ENCODE measurements around the gene CNTN1. TPM values are rescaled to one million over a fixed set of nuclear protein-coding genes. Genes with fewer than 3 reads are reported as not detected.

Gene CNTN1
- polyA plus RNA-seq, 1 donor (not counting 4 experiments of a cell fraction or from before 2014, with no cell fraction given) = 19.0 TPM

- Histone ChIP-seq H3K36me3 (ENCODE audit: control insufficient read depth in 2 of 2, extremely low read depth in 1 of 2, insufficient read depth in 2 of 2, low read length in 2 of 2) (no peaks in the 10 kb centered on the region), H3K9ac (ENCODE audit: control insufficient read depth, extremely low read depth, insufficient read depth, low read length) (no peak overlapping the region), H3K4me1 (ENCODE audit: control insufficient read depth, extremely low read depth, insufficient read depth, low read length) (no peaks in the 10 kb centered on the region), H3K27me3 (ENCODE audit: control insufficient read depth, extremely low read depth, insufficient read depth, low read length) (no peaks in the 10 kb centered on the region), H3K4me2 (ENCODE audit: control insufficient read depth, extremely low read depth, insufficient read depth, low read depth, low read length) (no peak overlapping the region), H3K9me1 (ENCODE audit: control insufficient read depth, extremely low read depth, insufficient read depth, low read length) (no peaks in the 10 kb centered on the region), H3K9me3 (ENCODE audit: control insufficient read depth, low read depth, low read length) (no peaks in the 10 kb centered on the region), H3K27ac (ENCODE audit: control insufficient read depth, insufficient read depth, low read length) (no peak overlapping the region), H3K79me2 (ENCODE audit: control insufficient read depth, insufficient read depth, low read length) (no peaks in the 10 kb centered on the region), H2AFZ (ENCODE audit: control insufficient read depth, low read length) (no peak overlapping the region), H4K20me1 (ENCODE audit: control insufficient read depth, extremely low read depth, insufficient read depth, low read length) (no peaks in the 10 kb centered on the region), H3K4me3 (ENCODE audit: control insufficient read depth in 2 of 3, extremely low read depth in 1 of 3, insufficient read depth in 2 of 3, low read depth in 1 of 3, low read length in 3 of 3) (no peak overlapping the region)
- DNase-seq (ENCODE audit: low read depth, low spot score) (no peak), FAIRE-seq (no peak)
- dilution Hi-C loops (cut with MboI; ENCODE audit: extremely low pct_ligation_motif_present, low sequenced_read_pairs) = no loop called here
- TF ChIP-seq CTCF (optimal IDR thresholded peaks at IDR 0.05 in 1 of 3, IDR thresholded peaks at IDR 0.05 in 1 of 3, conservative IDR thresholded peaks at IDR 0.05 in 1 of 3; ENCODE audit: extremely low read depth in 1 of 3, insufficient read depth in 2 of 3, low read length in 3 of 3) (no peak), EZH2 (IDR thresholded peaks at IDR 0.05; ENCODE audit: low read length) (no peak)
These were observed 162.4 kb downstream of the CNTN1 start for GRCh38 chr12:40854604-40855003.

GRCh38 chr12:40864891-40865290 is 172.7 kb downstream of the CNTN1 start:
- H3K4me1 ChIP-seq (ENCODE audit: control insufficient read depth, extremely low read depth, insufficient read depth, low read length) = no peaks in the 10 kb centered on the region
- no peaks in the 10 kb centered on the region for H3K27me3 ChIP-seq (ENCODE audit: control insufficient read depth, extremely low read depth, insufficient read depth, low read length)
- H3K27ac ChIP-seq (ENCODE audit: control insufficient read depth, insufficient read depth, low read length) = no peak overlapping the region
- H2AFZ ChIP-seq (ENCODE audit: control insufficient read depth, low read length) = no peak overlapping the region
- no peak for FAIRE-seq
- H3K4me2 ChIP-seq (ENCODE audit: control insufficient read depth, extremely low read depth, insufficient read depth, low read depth, low read length) = no peak overlapping the region
- H3K9ac ChIP-seq (ENCODE audit: control insufficient read depth, extremely low read depth, insufficient read depth, low read length) = no peak overlapping the region
- TF ChIP-seq EZH2 (IDR thresholded peaks at IDR 0.05; ENCODE audit: low read length) = no peak
- TF ChIP-seq CTCF (optimal IDR thresholded peaks at IDR 0.05 in 1 of 3, IDR thresholded peaks at IDR 0.05 in 1 of 3, conservative IDR thresholded peaks at IDR 0.05 in 1 of 3; ENCODE audit: extremely low read depth in 1 of 3, insufficient read depth in 2 of 3, low read length in 3 of 3) = no peak
- no peaks in the 10 kb centered on the region for H3K9me1 ChIP-seq (ENCODE audit: control insufficient read depth, extremely low read depth, insufficient read depth, low read length)
- dilution Hi-C loops (cut with MboI; ENCODE audit: extremely low pct_ligation_motif_present, low sequenced_read_pairs) = no loop called here
- H3K4me3 ChIP-seq (ENCODE audit: control insufficient read depth in 2 of 3, extremely low read depth in 1 of 3, insufficient read depth in 2 of 3, low read depth in 1 of 3, low read length in 3 of 3) = no peak overlapping the region
- no peak for DNase-seq (ENCODE audit: low read depth, low spot score)
- H3K36me3 ChIP-seq (ENCODE audit: control insufficient read depth in 2 of 2, extremely low read depth in 1 of 2, insufficient read depth in 2 of 2, low read length in 2 of 2) = no peaks in the 10 kb centered on the region
- H4K20me1 ChIP-seq (ENCODE audit: control insufficient read depth, extremely low read depth, insufficient read depth, low read length) = no peaks in the 10 kb centered on the region
- no peaks in the 10 kb centered on the region for H3K9me3 ChIP-seq (ENCODE audit: control insufficient read depth, low read depth, low read length)
- H3K79me2 ChIP-seq (ENCODE audit: control insufficient read depth, insufficient read depth, low read length) = no peaks in the 10 kb centered on the region

Measured in keratinocyte (primary cell).